Activated CD4-positive, alpha-beta T cell treated with anti-CD3 and anti-CD28 coated beads, Interleukin-10, Interleukin-2, amounts not matched to agents 100 ng/mL and 50 ng/mL, durations not matched to agents 16 hours and 8 hours (primary cell): Measurements from ENCODE around the gene CPNE6.
A peak's percentile ranks its signal among the peaks of the same experiment; 100 is the strongest.
"Not testable (repeated sequence)": the region's sequence is repeated elsewhere in the genome, so short reads cannot be mapped to it uniquely, and the experiment has no call there.

Experiments used
- DNase-seq: peaks from one replicate; pipeline ENCODE4 v3.0.0-alpha.2; 2020

CPNE6 gene

GRCh38 chr14:24071144-24071697, at the start of gene CPNE6:
TSS of gene CPNE6 (plus strand) at chr14:24071562. CDS start at chr14:24072937, 1,375 bp downstream.
- DNase-seq: peak; percentile 17

- not testable (repeated sequence) for DNase-seq
These were observed 46.4 kb upstream of the CPNE6 start for GRCh38 chr14:24024939-24025418.

GRCh38 chr14:24029687-24030086, 41.7 kb upstream of the CPNE6 start:
- DNase-seq: not testable (repeated sequence)

GRCh38 chr14:24031331-24031730, 40.0 kb upstream of the CPNE6 start:
- not testable (repeated sequence) for DNase-seq

- no peak for DNase-seq
These were observed 38.5 kb upstream of the CPNE6 start for GRCh38 chr14:24032727-24033418.

GRCh38 chr14:24035769-24036168, 35.6 kb upstream of the CPNE6 start:
- DNase-seq: not testable (repeated sequence)

- peak; percentile 72 for DNase-seq
These were observed 35.0 kb upstream of the CPNE6 start for GRCh38 chr14:24036169-24036962.

GRCh38 chr14:24036963-24037657, 34.3 kb upstream of the CPNE6 start:
- DNase-seq: not testable (repeated sequence)

DNA sequence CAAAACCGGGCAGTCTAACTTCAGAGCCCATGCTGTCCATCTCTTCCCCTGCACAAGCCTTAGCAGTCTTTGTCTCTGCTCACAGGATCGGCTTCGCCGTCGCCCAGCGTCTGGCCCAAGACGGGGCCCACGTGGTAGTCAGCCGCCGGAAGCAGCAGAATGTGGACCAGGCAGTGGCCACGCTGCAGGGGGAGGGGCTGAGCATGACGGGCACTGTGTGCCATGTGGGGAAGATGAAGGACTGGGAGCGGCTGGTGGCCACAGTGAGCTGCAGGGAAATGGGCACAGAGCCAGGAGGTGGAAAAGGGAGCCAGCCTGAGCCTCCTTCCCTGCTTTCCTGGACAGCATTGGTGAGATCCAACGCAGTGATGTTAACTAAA, 33.7 kb upstream of the CPNE6 start:
- DNase-seq: no peak

- no peak for DNase-seq
These were observed 32.7 kb upstream of the CPNE6 start for GRCh38 chr14:24038686-24039085.

DNA sequence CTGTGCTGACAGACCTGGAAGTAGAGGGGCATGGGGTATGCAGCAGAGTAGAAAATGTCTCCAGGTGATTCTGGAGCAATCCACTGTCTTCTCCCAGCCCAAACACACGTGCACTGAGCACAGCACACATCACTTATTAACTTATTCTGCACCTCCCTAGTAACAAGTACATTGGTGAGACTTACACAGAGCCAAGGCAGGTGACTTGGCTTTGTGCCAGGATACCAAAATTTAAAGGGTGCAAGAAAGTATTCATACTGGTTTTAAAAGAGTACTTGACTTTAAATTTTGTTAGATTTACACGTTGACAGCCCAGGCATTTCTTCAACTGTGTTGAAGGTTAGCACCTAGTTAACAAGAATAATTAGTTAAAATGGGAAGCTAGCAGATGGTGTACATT, 30.7 kb upstream of the CPNE6 start:
- no peak for DNase-seq

GRCh38 chr14:24042746-24043145, 28.6 kb upstream of the CPNE6 start:
- DNase-seq: no peak

DNA sequence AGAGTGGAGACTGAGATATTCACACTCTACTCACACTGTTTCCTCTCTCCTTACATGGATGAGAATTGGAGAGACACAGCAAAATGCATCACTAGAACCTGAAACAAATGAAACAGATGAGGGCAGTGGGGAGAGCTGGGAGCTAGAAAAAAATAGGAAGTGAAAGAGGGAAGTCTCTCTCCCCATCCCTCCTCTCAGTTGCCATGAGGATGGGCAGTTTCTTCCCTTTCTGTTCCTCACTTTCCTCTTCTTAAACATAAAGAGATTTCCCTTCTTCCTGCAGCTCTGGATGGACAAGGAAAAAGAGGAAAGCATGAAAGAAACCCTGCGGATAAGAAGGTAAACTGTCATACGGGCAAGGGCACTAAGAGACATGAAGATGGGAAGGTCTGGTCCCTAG, 22.4 kb upstream of the CPNE6 start:
- not testable (repeated sequence) for DNase-seq

GRCh38 chr14:24050753-24051152, 20.6 kb upstream of the CPNE6 start:
- not testable (repeated sequence) for DNase-seq

DNA sequence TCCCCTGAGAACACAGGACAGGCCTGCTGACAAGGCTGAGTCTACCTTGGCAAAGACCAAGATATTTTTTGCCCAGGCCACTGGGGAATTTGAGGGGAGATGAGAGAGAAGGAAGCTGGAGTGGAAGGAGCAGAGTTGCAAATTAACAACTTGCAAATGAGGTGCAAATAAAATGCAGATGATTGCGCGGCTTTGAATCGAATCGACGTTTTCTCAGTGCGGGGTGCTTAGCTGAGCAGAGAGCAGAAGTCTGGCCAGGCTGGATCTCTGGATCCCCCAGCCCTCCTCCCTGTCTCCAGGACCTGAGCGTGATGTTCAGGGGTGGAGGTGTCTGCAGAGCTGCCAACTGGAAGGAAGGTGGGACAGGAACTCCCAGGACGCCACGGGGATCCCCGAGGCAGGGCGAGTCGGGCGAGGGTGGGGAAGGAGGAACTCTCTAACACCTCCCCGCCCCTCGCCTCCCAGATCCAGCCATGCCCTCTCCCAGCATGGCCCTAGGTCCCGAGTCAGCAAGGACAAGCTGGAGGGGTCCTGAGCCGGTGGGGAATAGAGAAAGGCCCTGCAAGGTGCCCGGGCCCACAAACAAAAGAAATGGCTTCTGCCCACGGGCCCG, 20.1 kb upstream of the CPNE6 start:
- DNase-seq: no peak

GRCh38 chr14:24051789-24052655, 19.3 kb upstream of the CPNE6 start, which contains the start of gene CARMIL3:
TSS of gene CARMIL3 (plus strand) at chr14:24052009. CDS start at chr14:24052154, 145 bp downstream.
- peak; percentile 77 for DNase-seq

GRCh38 chr14:24052656-24053547, 18.5 kb upstream of the CPNE6 start:
- DNase-seq: peak; percentile 68

DNA sequence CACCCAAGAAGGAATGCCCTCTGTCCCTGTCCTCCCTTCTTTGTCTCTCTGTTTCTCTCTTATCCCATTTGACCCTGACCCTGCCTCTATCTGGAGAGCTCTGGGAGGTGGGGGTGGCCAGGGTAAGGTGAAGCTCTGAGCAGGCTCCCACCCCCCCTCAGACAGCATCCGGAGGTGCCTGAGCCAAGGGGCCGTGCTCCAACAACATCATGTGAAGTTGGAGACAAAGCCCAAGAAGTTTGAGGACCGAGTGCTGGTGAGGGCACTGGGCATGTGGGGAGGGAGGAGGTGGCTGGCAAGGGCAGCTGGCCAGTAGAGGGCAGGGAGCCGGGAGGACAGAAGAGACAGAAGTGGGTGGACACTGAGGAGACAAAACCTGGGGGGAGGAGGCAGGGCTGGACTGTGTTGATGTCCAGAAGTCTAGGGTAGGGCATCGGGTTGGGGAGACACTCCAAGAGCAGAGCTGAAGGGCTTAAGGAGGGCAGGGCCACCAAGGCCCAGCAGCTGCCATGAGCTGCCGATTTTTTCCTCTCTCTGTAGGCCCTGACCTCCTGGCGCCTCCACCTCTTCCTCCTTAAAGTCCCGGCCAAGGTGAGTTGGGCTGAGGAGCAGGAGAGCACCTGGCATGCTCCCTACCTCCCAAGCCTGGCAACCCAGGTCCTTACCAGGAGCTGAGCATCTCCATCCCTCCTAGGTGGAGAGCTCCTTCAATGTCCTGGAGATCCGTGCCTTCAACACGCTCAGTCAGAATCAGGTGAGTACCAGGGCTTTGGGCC, 17.6 kb upstream of the CPNE6 start:
- DNase-seq: no peak

DNA sequence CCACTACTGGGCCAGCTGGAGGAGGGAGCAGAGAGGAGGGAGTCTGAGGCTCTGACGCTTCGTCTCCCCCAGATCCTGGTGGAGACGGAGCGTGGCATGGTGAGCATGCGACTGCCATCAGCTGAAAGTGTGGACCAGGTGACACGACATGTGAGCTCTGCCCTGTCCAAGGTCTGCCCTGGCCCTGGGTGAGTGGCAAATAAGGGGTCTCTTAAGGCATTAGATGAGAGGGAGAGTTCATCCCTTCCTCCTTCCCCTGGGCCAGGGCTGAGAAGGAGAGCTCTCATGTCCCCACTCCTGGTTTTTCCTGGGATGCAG, 17.1 kb upstream of the CPNE6 start:
- DNase-seq: no peak

GRCh38 chr14:24054646-24055045, 16.7 kb upstream of the CPNE6 start:
- DNase-seq: no peak
